Mucosa of descending colon (tissue), 3 donors: Measurements from ENCODE around the gene MICALL2. TPM values are rescaled to one million over a fixed set of nuclear protein-coding genes. Genes with fewer than 3 reads are reported as not detected.

Experiments used
- ATAC-seq: fragments of 200-7000 bp; cut with Tn5 transposase; one replicate; pipeline ENCODE4 v1.9.1; 2020; ENCODE audit warnings: mild to moderate bottlenecking, moderate library complexity
- DNase-seq, 3 donors: peaks; one replicate each; pipeline ENCODE4 v3.0.0-alpha.2; 2020
- H3K36me3 ChIP-seq: fragments of 200-600 bp; one replicate; pipeline ENCODE4 v1.8.0; 2021; ENCODE audit warnings: low read depth, mild to moderate bottlenecking
- H3K4me1 ChIP-seq: fragments of 200-600 bp; one replicate; pipeline ENCODE4 v1.8.0; 2021; ENCODE audit warnings: low read depth, mild to moderate bottlenecking
- H3K4me3 ChIP-seq: fragments of 200-600 bp; one replicate; pipeline ENCODE4 v1.8.0; 2021; ENCODE audit warnings: mild to moderate bottlenecking
- H3K9me3 ChIP-seq: fragments of 200-600 bp; one replicate; pipeline ENCODE4 v1.8.0; 2021; ENCODE audit warnings: mild to moderate bottlenecking
- intact Hi-C, 2 donors: fragments of 100-400 bp; cut with DNase I in 1 of 2; cut with micrococcal nuclease in 1 of 2; formaldehyde crosslinking; loops; one replicate each; pipeline versions ENCODE4 v1.11.0 to v1.11.1; 2022; cut with DNase I, micrococcal nuclease
- total RNA-seq, 3 donors: library from RNA; stranded (reverse); fragmentation: NEBNext Ultra II Directional in 2 of 3; extraction: Animal tissue kit (Norgen Biotek cat#: 25700) in 2 of 3; gene quantifications; one replicate each; pipeline versions ENCODE4 v1.2.1 to v1.2.4, GENCODE V29; 2021 to 2023
- TF ChIP-seq, protein P1 (sequence below): fragments of 200-600 bp; IDR thresholded peaks from one replicate; pipeline ENCODE4 v1.8.0; 2022; ENCODE audit warnings: antibody characterized with exemption, mild to moderate bottlenecking
- donor health status: DM: no; HTN: no; CAD: no; lungs with moderate emphysema.
- donor health status: DM: no; HTN: no; CAD: no.
- donor health status: DM: no; HTN: yes; CAD: no.

Gene MICALL2
- total RNA-seq, 3 donors from 2014 or later, result 59.9 to 96.2 (median 94.5) TPM

DNA sequence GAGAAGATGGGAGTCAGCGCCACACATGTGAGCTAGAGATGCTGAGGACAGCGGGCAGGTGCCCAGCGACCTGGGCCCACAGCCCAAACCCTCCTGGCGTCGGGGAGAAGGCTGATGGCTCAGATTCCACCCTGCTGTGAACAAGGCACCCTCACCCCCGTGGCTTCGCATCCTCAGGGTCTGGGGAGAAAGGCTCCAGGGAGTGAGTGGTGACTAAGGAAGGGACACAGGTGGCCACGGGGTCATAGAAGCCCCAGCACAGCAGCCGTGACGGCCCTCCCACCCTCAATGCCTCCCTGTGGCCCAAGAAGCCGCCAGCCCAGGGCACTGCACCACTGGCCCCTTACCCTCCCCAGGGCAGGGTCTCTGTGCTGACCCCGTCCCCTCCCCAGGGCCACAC is 25.3 kb upstream of the MICALL2 start:
- no peaks in the 10 kb centered on the region for H3K4me1 ChIP-seq
- H3K36me3 ChIP-seq, result peaks cover 15% of the 10 kb centered on the region
- DNase-seq (no peak), ATAC-seq (no peak)
- TF ChIP-seq, protein P1, sequence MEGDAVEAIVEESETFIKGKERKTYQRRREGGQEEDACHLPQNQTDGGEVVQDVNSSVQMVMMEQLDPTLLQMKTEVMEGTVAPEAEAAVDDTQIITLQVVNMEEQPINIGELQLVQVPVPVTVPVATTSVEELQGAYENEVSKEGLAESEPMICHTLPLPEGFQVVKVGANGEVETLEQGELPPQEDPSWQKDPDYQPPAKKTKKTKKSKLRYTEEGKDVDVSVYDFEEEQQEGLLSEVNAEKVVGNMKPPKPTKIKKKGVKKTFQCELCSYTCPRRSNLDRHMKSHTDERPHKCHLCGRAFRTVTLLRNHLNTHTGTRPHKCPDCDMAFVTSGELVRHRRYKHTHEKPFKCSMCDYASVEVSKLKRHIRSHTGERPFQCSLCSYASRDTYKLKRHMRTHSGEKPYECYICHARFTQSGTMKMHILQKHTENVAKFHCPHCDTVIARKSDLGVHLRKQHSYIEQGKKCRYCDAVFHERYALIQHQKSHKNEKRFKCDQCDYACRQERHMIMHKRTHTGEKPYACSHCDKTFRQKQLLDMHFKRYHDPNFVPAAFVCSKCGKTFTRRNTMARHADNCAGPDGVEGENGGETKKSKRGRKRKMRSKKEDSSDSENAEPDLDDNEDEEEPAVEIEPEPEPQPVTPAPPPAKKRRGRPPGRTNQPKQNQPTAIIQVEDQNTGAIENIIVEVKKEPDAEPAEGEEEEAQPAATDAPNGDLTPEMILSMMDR, result no peak
- intact Hi-C loops, result loop anchor here in 1 of 2 donors (10.0 kb wide), 1 partner anchor 260 kb away; no protein-coding TSS in a partner anchor
- H3K9me3 ChIP-seq, result no peaks in the 10 kb centered on the region
- H3K4me3 ChIP-seq, result no peak overlapping the region

DNA sequence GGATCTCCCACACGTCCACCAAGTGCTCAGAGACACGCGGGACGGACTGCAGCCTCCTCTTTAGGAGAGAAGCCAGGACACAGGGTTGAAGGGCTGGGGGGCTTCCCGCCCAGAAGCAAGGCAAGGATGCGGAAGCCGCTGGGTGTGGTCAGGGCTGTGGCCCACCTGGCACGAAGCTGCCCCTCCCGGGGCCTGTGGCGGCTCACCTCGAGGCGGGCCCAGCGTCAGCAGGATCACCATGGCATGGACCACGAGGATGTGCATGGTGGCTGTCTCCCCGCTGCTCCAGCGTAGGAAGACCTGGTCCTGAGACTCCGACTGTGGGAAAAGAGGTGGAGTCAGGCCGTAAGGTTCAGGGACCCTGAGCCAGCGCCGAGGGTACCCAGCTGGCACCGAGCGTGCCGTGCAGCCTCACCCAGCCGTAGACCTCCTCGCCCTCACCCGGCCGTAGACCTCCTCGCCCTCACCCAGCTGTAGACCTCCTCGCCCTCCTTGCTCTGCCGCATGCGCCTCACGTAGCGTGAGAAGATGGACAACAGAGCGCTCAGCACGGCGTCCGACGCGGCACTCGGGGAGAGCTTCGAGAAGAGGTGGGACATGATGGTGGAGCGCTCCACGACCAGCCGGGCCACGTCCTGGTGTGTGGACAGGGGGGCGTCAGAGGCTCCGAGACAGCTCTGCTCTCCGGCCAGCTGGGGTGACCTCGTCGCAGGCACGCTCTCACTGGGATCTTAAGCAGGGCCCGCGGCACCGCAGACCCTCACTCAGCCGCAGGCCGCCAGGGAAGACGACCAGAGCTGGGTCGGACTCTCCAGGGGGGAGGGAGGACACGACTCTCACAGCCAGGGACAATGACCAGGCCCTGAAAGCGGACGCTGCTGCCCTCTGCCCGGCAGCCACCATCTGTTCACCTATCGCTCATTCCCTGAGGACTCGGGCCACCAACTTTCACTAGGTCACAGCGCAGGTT is 24.6 kb upstream of the MICALL2 start:
- TF ChIP-seq, protein P1, result no peak
- no peak overlapping the region for H3K4me3 ChIP-seq
- DNase-seq (no peak), ATAC-seq (no peak)
- intact Hi-C loops, result loop anchor here in 1 of 2 donors (10.0 kb wide), 1 partner anchor 259 kb away; no protein-coding TSS in a partner anchor
- no peaks in the 10 kb centered on the region for H3K9me3 ChIP-seq
- no peaks in the 10 kb centered on the region for H3K4me1 ChIP-seq
- H3K36me3 ChIP-seq, result peaks cover 15% of the 10 kb centered on the region

DNA sequence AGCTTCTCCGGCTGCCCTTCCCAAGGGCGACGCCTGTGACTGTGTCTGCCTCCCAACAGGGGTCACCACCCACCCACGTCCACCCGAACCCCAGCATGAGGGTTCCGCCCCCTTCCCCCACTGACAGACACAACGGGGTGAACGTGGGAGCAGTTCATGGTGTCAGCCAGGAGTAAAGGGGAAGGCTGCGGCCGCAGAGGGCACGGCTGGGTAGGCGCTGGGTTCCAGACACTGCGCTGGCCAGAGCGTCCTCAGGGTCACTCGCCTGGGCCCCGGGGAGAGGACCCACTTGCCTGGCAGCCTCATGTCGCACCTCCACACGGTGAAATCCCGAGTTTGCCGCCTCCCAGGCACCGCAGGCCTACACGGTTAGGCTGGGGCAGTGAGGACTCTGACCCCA is 23.8 kb upstream of the MICALL2 start:
- TF ChIP-seq, protein P1, result no peak
- no peaks in the 10 kb centered on the region for H3K9me3 ChIP-seq
- ATAC-seq, result no peak
- no peak for DNase-seq
- intact Hi-C loops, result loop anchor here in 1 of 2 donors (10.0 kb wide), 1 partner anchor 258 kb away; no protein-coding TSS in a partner anchor
- peaks cover 19% of the 10 kb centered on the region for H3K36me3 ChIP-seq
- H3K4me1 ChIP-seq, result no peaks in the 10 kb centered on the region
- no peak overlapping the region for H3K4me3 ChIP-seq

DNA sequence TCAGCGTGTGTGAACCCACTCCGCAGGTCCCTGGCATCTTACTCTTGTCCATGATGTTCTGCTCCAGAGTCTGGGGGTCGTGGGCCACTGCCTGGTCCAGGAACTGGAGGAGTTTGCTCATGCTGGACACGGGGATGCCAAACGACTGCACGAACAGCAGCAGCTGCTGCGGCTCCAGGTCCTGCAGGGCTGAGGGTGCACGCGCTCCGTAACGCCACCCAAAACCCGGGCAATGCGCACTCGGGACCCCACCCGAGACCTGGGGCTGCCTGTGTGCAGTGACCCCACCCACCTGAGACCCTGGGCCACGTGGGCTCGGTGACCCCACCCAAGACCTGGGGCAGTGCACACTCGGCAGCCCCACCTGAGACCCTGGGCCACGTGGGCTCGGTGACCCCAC is 22.0 kb upstream of the MICALL2 start:
- no peaks in the 10 kb centered on the region for H3K9me3 ChIP-seq
- ATAC-seq (no peak), DNase-seq (no peak)
- intact Hi-C loops, result loop anchor here in 1 of 2 donors (10.0 kb wide), 1 partner anchor 256 kb away; no protein-coding TSS in a partner anchor
- no peaks in the 10 kb centered on the region for H3K4me1 ChIP-seq
- TF ChIP-seq, protein P1, result no peak
- H3K36me3 ChIP-seq, result peaks cover 19% of the 10 kb centered on the region
- no peak overlapping the region for H3K4me3 ChIP-seq

DNA sequence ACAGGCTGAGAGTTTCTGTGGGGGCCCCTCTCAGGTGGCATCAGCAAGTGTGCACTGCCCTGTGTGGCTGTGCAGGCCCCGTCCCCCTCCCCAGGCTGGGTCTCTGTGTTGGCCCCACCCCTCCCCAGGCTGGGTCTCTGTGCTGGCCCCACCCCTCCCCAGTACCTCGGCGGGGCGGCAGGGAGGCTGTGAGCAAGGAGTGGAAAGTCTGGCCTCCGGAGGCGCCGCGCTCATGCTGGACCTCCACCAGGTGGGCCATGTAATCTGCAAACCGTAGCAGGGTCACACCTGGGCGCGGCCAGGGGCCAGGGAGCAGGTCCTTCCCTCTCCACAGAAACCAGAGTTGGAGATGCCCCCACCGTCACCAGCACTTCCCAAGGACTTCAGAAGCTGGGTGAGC is 21.4 kb upstream of the MICALL2 start:
- DNase-seq (no peak), ATAC-seq (no peak)
- Histone ChIP-seq H3K4me3 (no peak overlapping the region), H3K9me3 (no peaks in the 10 kb centered on the region), H3K4me1 (no peaks in the 10 kb centered on the region), H3K36me3 (peaks cover 19% of the 10 kb centered on the region)
- intact Hi-C loops, result loop anchor here in 1 of 2 donors (10.0 kb wide), 1 partner anchor 256 kb away; no protein-coding TSS in a partner anchor
- TF ChIP-seq, protein P1, result no peak
